Measurements from ENCODE around the gene PCNT.
"Not testable (repeated sequence)": the region's sequence is repeated elsewhere in the genome, so short reads cannot be mapped to it uniquely, and the experiment has no call there.

The PCNT gene

DNA sequence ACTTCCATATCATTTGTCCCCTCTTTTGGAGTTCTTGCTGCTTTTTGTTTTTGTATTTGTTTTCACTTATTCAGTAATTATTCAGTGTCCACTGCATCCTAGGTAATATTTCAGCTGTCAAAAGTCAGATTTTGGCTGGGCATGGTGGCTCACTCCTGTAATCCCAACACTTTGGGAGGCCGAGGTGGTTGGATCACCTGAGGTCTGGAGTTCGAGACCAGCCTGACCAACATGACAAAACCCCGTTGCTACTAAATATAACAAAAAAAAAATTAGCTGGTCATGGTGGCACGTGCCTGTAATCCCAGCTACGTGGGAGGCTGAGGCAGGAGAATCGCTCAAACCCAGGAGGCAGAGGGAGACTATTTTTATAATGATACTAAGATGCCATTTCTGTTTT, 141.2 kb downstream of the PCNT start:
- H3K9me3 Mint-ChIP-seq; H3K4me3 Mint-ChIP-seq; H3K27ac Mint-ChIP-seq; H3K27me3 Mint-ChIP-seq (ENCODE audit: low read depth): not testable (repeated sequence)
- H3K4me1 Mint-ChIP-seq (ENCODE audit: low read depth), result peaks cover 19% of the 10 kb centered on the region
- H3K36me3 Mint-ChIP-seq (ENCODE audit: low read depth), result peaks cover 10% of the 10 kb centered on the region

DNA sequence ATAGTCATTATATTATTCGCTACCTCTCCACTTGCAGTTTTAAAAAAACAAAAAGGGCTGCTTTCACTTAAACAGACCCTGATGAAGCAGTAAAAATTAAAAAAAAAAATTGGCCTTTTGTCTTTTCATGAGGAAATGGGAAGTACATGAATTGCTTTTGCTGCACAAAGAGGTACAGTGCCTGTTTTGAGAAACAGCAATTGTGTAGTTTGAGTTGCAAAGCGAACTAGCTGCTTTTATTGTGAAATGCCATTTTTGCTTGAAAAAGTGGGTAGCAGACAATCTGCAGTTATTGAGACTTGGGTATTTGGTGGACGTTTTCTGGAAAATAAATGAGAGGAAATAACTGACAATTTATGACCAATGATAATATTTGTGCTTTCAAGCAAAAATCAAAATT, 141.7 kb downstream of the PCNT start:
- H3K36me3 Mint-ChIP-seq (ENCODE audit: low read depth), result peaks cover 10% of the 10 kb centered on the region
- H3K4me1 Mint-ChIP-seq (ENCODE audit: low read depth), result peaks cover 15% of the 10 kb centered on the region
- H3K27ac Mint-ChIP-seq, result no peak overlapping the region
- no peak overlapping the region for H3K4me3 Mint-ChIP-seq
- no peaks in the 10 kb centered on the region for H3K9me3 Mint-ChIP-seq
- H3K27me3 Mint-ChIP-seq (ENCODE audit: low read depth), result no peaks in the 10 kb centered on the region

DNA sequence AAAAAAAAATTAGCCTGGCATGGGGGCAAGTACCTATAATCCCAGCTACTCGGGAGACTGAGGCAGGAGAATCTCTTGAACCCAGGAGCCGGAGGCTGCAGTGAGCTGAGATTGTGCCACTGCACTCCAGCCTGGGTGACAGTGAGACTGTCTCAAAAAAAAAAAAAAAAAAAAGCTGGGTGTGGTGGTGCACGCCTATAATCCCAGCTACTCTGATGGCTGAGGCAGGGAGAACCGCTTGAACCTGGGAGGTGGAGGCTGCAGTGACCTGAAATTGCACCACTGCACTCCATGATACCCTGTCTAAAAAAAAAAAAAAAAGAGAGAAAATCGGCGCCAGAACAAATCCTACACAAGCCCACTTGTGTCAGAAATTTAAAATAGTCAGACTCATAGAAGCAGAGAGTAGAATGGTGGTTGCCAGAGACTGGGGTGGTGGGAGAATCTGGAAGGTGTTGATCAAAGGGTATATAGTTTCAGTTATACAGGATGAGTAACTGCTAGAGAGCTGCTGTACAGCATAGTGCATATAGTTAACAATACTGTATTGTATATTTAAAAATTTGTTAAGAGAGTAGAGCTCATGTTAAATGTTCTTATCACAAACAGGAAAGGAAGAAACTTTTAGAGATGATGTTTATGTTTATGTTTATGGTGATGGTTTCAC, 144.3 kb downstream of the PCNT start:
- H3K4me3 Mint-ChIP-seq, result no peak overlapping the region
- H3K27ac Mint-ChIP-seq, result no peak overlapping the region
- peaks cover 9% of the 10 kb centered on the region for H3K36me3 Mint-ChIP-seq (ENCODE audit: low read depth)
- no peaks in the 10 kb centered on the region for H3K9me3 Mint-ChIP-seq
- peaks cover 15% of the 10 kb centered on the region for H3K4me1 Mint-ChIP-seq (ENCODE audit: low read depth)
- no peaks in the 10 kb centered on the region for H3K27me3 Mint-ChIP-seq (ENCODE audit: low read depth)

DNA sequence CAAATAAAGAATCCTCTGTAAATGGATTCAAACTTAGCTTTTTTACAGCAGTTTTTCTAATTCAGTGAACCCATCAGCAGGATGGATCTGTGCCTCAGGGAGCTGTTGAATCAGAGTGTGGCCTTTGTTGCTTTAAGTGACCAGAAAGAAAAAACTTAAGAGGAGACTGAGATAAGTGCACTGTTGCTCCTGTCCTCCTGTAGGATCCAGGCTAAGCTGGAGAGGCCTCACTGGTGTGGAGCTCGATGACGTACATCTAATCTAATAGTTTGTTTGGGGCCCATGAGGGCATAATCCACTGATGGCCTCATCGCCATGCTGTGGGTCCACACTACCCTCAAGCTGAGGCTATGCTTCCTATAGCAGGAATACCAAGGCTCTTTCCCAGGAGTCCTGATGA, 145.3 kb downstream of the PCNT start:
- H3K4me1 Mint-ChIP-seq (ENCODE audit: low read depth), result peaks cover 20% of the 10 kb centered on the region
- H3K27me3 Mint-ChIP-seq (ENCODE audit: low read depth), result no peaks in the 10 kb centered on the region
- no peaks in the 10 kb centered on the region for H3K9me3 Mint-ChIP-seq
- peaks cover 6% of the 10 kb centered on the region for H3K36me3 Mint-ChIP-seq (ENCODE audit: low read depth)
- no peak overlapping the region for H3K4me3 Mint-ChIP-seq
- no peak overlapping the region for H3K27ac Mint-ChIP-seq

DNA sequence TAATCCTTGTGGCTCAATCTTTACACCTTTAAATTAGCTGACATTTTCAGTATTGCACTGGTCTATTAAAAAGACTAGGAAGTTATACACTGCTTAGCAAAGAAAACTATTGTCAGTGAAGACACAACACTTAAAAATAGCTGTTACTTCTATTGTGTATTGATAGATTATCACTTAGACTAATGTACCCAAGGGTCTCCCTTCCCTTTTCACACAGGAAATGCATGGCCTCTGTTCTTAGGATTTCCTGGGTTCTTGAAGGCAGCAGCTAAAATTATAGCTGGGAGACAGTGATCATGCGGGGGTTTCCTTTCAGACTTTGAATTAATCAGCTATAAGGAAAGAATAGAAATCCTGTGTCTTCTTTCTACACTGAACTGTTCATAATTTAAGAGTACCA, 147.6 kb downstream of the PCNT start:
- peaks cover 5% of the 10 kb centered on the region for H3K36me3 Mint-ChIP-seq (ENCODE audit: low read depth)
- no peak overlapping the region for H3K27ac Mint-ChIP-seq
- no peak overlapping the region for H3K4me3 Mint-ChIP-seq
- no peaks in the 10 kb centered on the region for H3K9me3 Mint-ChIP-seq
- H3K4me1 Mint-ChIP-seq (ENCODE audit: low read depth), result peaks cover 21% of the 10 kb centered on the region
- H3K27me3 Mint-ChIP-seq (ENCODE audit: low read depth), result no peaks in the 10 kb centered on the region

DNA sequence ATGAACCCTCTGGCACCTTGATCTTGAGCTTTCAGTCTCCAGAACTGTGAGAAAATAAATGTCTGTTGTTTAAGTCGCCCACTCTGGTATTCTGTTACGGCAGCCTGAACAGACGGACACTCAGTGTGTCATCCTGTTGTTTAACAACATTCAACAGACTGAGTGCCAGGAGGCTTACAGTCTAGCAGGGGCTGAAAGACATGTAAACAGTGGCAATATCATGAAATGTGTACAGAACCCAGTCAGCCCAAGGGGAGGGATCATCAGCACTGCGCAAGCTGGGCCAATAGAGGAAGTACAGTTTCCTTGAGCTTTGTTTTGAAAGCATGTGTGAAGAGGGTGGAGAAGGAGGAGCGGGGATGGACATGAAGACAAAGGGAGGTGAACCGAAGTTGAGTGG, 148.3 kb downstream of the PCNT start:
- Mint-ChIP-seq H3K27ac (no peak overlapping the region), H3K4me1 (ENCODE audit: low read depth) (peaks cover 21% of the 10 kb centered on the region), H3K4me3 (no peak overlapping the region), H3K36me3 (ENCODE audit: low read depth) (peaks cover 5% of the 10 kb centered on the region), H3K27me3 (ENCODE audit: low read depth) (no peaks in the 10 kb centered on the region), H3K9me3 (no peaks in the 10 kb centered on the region)

DNA sequence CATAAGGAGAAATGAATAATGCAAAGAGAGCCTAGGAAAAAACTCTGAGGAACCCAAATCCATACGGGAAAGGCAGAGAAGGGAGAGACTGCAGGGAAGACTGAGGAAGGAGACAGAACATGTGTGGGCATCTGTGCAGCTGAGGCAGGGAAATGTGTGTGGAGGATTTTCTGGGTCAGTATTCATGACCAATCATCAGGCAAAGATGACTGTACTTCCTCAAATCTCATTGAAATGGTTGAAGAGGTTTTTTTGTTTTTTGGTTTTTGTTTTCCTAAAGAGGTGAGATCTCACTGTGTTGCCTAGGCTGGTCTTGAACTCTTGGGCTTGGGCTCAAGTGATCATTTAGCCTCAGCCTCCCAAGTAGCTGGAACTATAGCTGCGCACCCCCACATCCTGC, 150.4 kb downstream of the PCNT start:
- Mint-ChIP-seq H3K36me3 (ENCODE audit: low read depth) (peaks cover 9% of the 10 kb centered on the region), H3K4me3 (no peak overlapping the region), H3K27me3 (ENCODE audit: low read depth) (no peaks in the 10 kb centered on the region), H3K27ac (no peak overlapping the region), H3K4me1 (ENCODE audit: low read depth) (peaks cover 21% of the 10 kb centered on the region), H3K9me3 (no peaks in the 10 kb centered on the region)

DNA sequence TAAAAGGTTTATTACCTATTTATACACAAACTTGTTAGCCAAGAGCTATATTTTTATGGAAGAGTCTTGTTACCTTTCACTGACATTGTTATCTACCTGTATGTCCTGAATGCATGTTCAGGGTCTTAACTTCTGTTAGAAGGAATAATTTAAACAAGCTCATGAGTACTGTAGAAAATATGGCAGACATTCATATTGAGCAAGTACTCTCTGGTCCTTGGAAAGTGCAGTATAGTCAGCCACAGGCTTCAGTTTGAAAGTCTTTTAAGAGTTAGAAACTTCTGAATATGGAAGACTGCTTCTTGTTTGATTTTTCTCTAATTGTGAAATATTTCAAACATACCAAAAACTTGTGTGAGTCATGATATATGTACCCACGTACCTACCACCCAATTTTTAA, 151.3 kb downstream of the PCNT start:
- H3K27me3 Mint-ChIP-seq (ENCODE audit: low read depth), result no peaks in the 10 kb centered on the region
- H3K27ac Mint-ChIP-seq, result no peak overlapping the region
- peaks cover 21% of the 10 kb centered on the region for H3K4me1 Mint-ChIP-seq (ENCODE audit: low read depth)
- no peaks in the 10 kb centered on the region for H3K9me3 Mint-ChIP-seq
- H3K36me3 Mint-ChIP-seq (ENCODE audit: low read depth), result peaks cover 9% of the 10 kb centered on the region
- no peak overlapping the region for H3K4me3 Mint-ChIP-seq

DNA sequence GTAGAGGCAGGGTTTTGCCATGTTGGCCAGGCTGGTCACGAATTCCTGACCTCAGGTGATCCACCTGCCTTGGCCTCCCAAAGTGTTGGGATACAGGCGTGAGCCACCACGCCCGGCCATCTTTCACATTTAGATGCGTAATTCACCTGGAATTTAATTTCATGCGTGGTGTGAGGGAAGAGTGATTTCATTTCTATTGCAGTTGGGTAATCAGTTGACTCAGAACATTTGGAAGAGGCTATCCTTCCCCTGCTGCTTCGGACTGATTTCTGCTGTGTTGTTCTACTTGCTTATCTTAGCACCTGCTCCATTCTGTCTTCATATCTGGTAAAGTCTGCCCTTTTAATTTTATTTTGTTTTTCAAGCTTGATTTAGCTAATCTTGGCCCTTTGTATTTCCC, 153.8 kb downstream of the PCNT start:
- no peak overlapping the region for H3K27ac Mint-ChIP-seq
- H3K9me3 Mint-ChIP-seq, result no peaks in the 10 kb centered on the region
- no peak overlapping the region for H3K4me3 Mint-ChIP-seq
- H3K36me3 Mint-ChIP-seq (ENCODE audit: low read depth), result peaks cover 10% of the 10 kb centered on the region
- H3K27me3 Mint-ChIP-seq (ENCODE audit: low read depth), result no peaks in the 10 kb centered on the region
- H3K4me1 Mint-ChIP-seq (ENCODE audit: low read depth), result peaks cover 12% of the 10 kb centered on the region

DNA sequence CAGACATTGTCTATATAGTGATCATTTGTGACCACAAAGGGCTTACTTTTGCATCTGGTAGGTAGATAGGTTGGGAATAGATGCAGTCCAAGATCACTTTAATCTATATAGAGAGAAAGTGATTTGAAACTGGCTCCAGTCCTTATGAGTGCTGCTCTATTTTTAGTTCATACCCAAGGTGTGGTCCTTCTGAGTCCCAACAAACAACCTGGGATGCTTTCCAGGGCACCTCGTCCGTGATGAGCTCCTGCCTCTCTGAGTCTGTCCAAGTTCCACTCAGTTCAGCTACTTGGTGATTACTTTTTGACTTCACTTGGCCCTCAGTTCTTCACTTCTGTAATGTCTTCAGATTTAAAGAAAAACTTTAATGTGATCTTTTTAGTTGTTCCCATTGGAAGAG, 155.0 kb downstream of the PCNT start:
- no peaks in the 10 kb centered on the region for H3K9me3 Mint-ChIP-seq
- H3K27me3 Mint-ChIP-seq (ENCODE audit: low read depth), result no peaks in the 10 kb centered on the region
- H3K4me1 Mint-ChIP-seq (ENCODE audit: low read depth), result peaks cover 19% of the 10 kb centered on the region
- peaks cover 10% of the 10 kb centered on the region for H3K36me3 Mint-ChIP-seq (ENCODE audit: low read depth)
- no peak overlapping the region for H3K4me3 Mint-ChIP-seq
- no peak overlapping the region for H3K27ac Mint-ChIP-seq

DNA sequence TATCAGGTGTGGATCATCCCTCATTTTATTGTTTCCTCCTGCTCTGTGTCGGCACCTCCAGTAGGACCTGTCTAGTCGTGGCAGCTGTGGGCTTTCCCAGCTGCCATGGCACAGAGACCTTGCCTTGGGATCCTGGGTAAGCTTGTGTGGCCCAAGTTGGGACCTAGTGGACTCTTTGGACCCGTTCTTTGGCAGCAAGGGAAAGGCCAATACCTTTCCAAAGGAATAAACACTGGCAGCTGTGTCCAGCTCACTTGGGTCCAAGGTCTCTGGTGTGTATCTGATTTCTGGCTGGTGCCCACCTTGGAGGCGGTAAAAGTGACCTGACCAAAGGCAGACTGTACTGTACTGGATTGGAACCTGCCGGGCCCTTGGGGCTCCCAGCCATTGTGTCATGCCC, 156.5 kb downstream of the PCNT start:
- Mint-ChIP-seq H3K4me3 (no peak overlapping the region), H3K27ac (no peak overlapping the region), H3K27me3 (ENCODE audit: low read depth) (no peaks in the 10 kb centered on the region), H3K36me3 (ENCODE audit: low read depth) (peaks cover 10% of the 10 kb centered on the region), H3K9me3 (no peaks in the 10 kb centered on the region), H3K4me1 (ENCODE audit: low read depth) (peaks cover 13% of the 10 kb centered on the region)

DNA sequence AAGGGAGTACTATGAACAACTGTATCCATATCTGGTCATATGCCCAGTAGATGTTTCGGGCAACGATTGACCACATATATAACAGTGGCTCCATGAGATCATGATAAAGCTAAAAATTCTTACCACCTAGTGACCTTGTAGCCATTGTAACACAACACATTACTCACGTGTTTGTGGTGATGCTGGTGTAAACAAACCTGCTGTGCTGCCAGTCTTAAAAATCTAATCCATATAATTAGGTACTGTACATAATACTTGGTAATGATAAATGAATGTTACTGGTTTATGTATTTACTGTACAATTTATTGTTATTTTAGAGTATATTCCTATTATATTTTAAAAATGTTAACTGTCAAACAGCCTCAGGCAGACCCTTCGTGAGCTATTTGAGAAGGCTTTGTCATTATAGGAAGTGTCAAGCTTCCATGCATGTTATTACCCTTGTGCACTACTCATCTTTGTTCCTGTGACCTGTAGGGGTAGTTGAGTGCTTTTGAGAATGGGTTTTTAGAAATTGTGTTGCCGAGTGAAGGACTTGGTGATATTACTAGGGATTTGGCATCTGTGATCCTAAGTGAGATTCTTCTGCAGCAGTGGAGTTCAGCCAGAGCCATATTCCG, 158.4 kb downstream of the PCNT start:
- Mint-ChIP-seq H3K4me3 (no peak overlapping the region), H3K4me1 (ENCODE audit: low read depth) (peaks cover 13% of the 10 kb centered on the region), H3K27ac (no peak overlapping the region), H3K36me3 (ENCODE audit: low read depth) (peaks cover 11% of the 10 kb centered on the region), H3K27me3 (ENCODE audit: low read depth) (no peaks in the 10 kb centered on the region), H3K9me3 (no peaks in the 10 kb centered on the region)

DNA sequence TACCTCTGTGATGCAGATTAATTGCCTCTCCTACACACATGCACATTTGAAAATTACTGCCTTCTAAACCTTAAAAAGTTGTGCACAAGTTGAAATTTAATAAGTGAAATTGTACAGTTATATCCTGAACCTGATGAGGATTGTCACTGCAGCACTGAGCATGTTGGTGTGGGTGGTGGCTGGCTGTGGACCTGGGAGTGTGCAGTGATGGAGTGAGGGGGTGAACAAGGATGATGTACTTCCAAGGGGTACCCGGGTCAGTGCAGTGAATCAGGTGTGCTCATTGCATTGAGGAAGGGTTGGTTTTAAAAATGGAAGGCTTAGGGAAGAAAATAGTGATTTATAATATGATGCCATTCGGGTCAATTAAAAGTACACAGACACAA, 158.9 kb downstream of the PCNT start:
- no peaks in the 10 kb centered on the region for H3K9me3 Mint-ChIP-seq
- H3K4me1 Mint-ChIP-seq (ENCODE audit: low read depth), result peaks cover 13% of the 10 kb centered on the region
- no peaks in the 10 kb centered on the region for H3K27me3 Mint-ChIP-seq (ENCODE audit: low read depth)
- H3K27ac Mint-ChIP-seq, result peak overlapping the region; percentile 5
- H3K4me3 Mint-ChIP-seq, result no peak overlapping the region
- H3K36me3 Mint-ChIP-seq (ENCODE audit: low read depth), result peaks cover 9% of the 10 kb centered on the region

DNA sequence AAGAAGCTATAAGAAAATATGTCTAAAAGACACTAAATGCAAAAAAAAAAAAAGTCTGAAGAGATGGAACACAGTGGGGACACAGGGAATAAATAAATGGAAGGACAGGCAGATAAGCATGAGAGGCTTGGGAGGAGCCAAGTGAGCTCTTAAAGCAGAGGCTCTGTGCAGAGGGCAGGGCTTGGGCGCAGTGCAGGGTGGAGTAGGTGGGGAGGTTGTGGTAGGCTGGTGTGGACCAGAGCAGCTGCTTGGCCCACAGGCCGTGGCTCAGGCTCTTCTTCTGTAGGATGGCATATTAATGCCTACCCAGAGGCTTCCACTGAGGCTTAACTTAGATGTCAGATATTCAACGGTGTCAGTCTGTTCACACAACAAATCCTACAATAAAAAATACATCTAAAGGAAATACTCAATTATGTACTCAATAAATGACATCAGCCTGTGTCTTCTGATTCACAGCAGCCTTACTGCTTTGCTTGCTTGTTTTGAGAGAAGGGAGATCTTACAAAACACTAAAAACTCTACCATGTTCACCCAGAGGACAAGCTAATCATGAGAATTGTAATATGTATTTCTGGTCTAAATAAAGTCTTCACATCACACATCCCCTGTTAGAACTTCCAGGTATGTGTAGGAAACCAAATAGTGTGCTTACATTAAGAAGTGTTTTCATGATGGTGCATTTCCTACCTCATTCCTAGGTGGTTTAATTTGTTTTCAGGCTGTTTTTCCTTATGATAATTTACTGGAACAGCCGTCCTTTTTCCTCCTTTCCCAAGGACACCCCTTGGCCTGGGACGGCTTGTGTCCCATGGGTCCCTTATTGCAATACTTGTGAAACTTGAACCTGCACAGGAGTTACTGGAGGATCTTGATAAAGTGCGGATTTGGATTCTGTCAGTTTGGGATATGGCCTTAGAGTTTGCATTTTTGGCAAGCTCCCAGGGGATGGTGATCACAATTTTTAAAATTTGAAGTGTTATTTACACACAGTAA, 159.6 kb downstream of the PCNT start:
- H3K4me1 Mint-ChIP-seq (ENCODE audit: low read depth), result peaks cover 13% of the 10 kb centered on the region
- no peaks in the 10 kb centered on the region for H3K27me3 Mint-ChIP-seq (ENCODE audit: low read depth)
- H3K9me3 Mint-ChIP-seq, result no peaks in the 10 kb centered on the region
- H3K27ac Mint-ChIP-seq, result no peak overlapping the region
- no peak overlapping the region for H3K4me3 Mint-ChIP-seq
- peaks cover 6% of the 10 kb centered on the region for H3K36me3 Mint-ChIP-seq (ENCODE audit: low read depth)
